DMS 273 (cell line): Measurements from ENCODE around the gene ARHGAP20.

Experiments used
- DNase-seq: peaks from one replicate; lab custom pipeline; 2025; ENCODE audit not compliant: unreplicated experiment; lab: John Stamatoyannopoulos, UW

The ARHGAP20 gene

GRCh38 chr11:110720431-110721275, 8.4 kb upstream of the ARHGAP20 start:
- no peak for DNase-seq

GRCh38 chr11:110716361-110716760, 4.1 kb upstream of the ARHGAP20 start:
- DNase-seq, result no peak

- DNase-seq, result no peak
Observed at GRCh38 chr11:110715541-110715940, 3.3 kb upstream of the ARHGAP20 start.

- no peak for DNase-seq
Observed at GRCh38 chr11:110713449-110713776, 1.2 kb upstream of the ARHGAP20 start.

GRCh38 chr11:110712659-110713448, 617 bp upstream of the ARHGAP20 start:
- peak; percentile 74 for DNase-seq

- DNase-seq, result no peak
Observed at GRCh38 chr11:110711448-110711775, 825 bp downstream of the ARHGAP20 start.

GRCh38 chr11:110710628-110711381, 1.4 kb downstream of the ARHGAP20 start:
- DNase-seq, result peak; percentile 77

- DNase-seq, result no peak
Observed at GRCh38 chr11:110704210-110704864, 7.9 kb downstream of the ARHGAP20 start.

GRCh38 chr11:110691926-110692325, 20.3 kb downstream of the ARHGAP20 start:
- no peak for DNase-seq

GRCh38 chr11:110689306-110689705, 22.9 kb downstream of the ARHGAP20 start:
- DNase-seq, result no peak

- DNase-seq, result no peak
Observed at GRCh38 chr11:110679323-110679975, 32.8 kb downstream of the ARHGAP20 start.

- DNase-seq, result no peak
Observed at GRCh38 chr11:110675548-110675947, 36.7 kb downstream of the ARHGAP20 start.

- DNase-seq, result no peak
Observed at GRCh38 chr11:110665689-110666465, 46.4 kb downstream of the ARHGAP20 start.

GRCh38 chr11:110655967-110656366, 56.3 kb downstream of the ARHGAP20 start:
- no peak for DNase-seq

- DNase-seq, result no peak
Observed at GRCh38 chr11:110654456-110654855, 57.8 kb downstream of the ARHGAP20 start.

GRCh38 chr11:110645253-110645652, 67.0 kb downstream of the ARHGAP20 start:
- no peak for DNase-seq

GRCh38 chr11:110634370-110634769, 77.9 kb downstream of the ARHGAP20 start:
- DNase-seq, result no peak

GRCh38 chr11:110631551-110631950, 80.7 kb downstream of the ARHGAP20 start:
- DNase-seq, result no peak

- no peak for DNase-seq
Observed at GRCh38 chr11:110629594-110629993, 82.6 kb downstream of the ARHGAP20 start.

- no peak for DNase-seq
Observed at GRCh38 chr11:110621826-110622225, 90.4 kb downstream of the ARHGAP20 start.
